Measurements from ENCODE around the gene SOS1.

SOS1 gene

GRCh38 chr2:38932586-38932985, 188.3 kb downstream of the SOS1 start:
- TF ChIP-seq TAF1 (IDR thresholded peaks at IDR 0.05; ENCODE audit: borderline replicate concordance, insufficient read depth, low read length) (no peak), POLR2AphosphoS5 (IDR thresholded peaks at IDR 0.05; ENCODE audit: low read depth, low read length) (no peak), FOXP2 (optimal IDR thresholded peaks at IDR 0.05; ENCODE audit: borderline replicate concordance, extremely low read depth, extremely low read length, insufficient read depth) (no peak), SIN3A (IDR thresholded peaks at IDR 0.05; ENCODE audit: borderline replicate concordance, insufficient read depth, low read length) (no peak)
- TF ChIP-seq, protein P1, sequence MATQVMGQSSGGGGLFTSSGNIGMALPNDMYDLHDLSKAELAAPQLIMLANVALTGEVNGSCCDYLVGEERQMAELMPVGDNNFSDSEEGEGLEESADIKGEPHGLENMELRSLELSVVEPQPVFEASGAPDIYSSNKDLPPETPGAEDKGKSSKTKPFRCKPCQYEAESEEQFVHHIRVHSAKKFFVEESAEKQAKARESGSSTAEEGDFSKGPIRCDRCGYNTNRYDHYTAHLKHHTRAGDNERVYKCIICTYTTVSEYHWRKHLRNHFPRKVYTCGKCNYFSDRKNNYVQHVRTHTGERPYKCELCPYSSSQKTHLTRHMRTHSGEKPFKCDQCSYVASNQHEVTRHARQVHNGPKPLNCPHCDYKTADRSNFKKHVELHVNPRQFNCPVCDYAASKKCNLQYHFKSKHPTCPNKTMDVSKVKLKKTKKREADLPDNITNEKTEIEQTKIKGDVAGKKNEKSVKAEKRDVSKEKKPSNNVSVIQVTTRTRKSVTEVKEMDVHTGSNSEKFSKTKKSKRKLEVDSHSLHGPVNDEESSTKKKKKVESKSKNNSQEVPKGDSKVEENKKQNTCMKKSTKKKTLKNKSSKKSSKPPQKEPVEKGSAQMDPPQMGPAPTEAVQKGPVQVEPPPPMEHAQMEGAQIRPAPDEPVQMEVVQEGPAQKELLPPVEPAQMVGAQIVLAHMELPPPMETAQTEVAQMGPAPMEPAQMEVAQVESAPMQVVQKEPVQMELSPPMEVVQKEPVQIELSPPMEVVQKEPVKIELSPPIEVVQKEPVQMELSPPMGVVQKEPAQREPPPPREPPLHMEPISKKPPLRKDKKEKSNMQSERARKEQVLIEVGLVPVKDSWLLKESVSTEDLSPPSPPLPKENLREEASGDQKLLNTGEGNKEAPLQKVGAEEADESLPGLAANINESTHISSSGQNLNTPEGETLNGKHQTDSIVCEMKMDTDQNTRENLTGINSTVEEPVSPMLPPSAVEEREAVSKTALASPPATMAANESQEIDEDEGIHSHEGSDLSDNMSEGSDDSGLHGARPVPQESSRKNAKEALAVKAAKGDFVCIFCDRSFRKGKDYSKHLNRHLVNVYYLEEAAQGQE (IDR thresholded peaks at IDR 0.05; ENCODE audit: insufficient read depth in 1 of 2, low read depth in 2 of 2, low read length in 2 of 2) = no peak
